MCF 10A (cell line): ENCODE data around the gene MYLK2. TPM values are rescaled to one million over a fixed set of nuclear protein-coding genes. Genes with fewer than 3 reads are reported as not detected.
A peak's percentile ranks its signal among the peaks of the same experiment; 100 is the strongest.

Experiments
- BruUV-seq: library from RNA; stranded (reverse); fragments of 400-500 nt; replicated peaks from 2 replicates; lab custom pipeline; 2021; lab: Mats Ljungman, UMichigan
- CTCF ChIA-PET: fragments of 300-600 bp; sonication (Branson Sonifier 250); formaldehyde crosslinking; extraction: SDS; loops from one replicate; lab custom pipeline; 2021; ENCODE audit warnings: antibody characterized with exemption, inconsistent platforms; lab: Yijun Ruan, JAX
- POLR2A ChIA-PET: fragments of 300-600, 350-650 bp; sonication (Branson Sonifier 250); formaldehyde crosslinking; extraction: SDS; loops from one replicate; lab custom pipeline; 2020; ENCODE audit warnings: antibody characterized with exemption, inconsistent platforms; lab: Yijun Ruan, JAX
- DNase-seq: peaks from one replicate; pipeline ENCODE4 v3.0.0-alpha.2; 2018; ENCODE audit not compliant: unreplicated experiment
- H3K27ac Mint-ChIP-seq: one replicate; pipeline ENCODE4 v1.8.0; 2022; ENCODE audit warnings: mild to moderate bottlenecking, low read depth, mixed read lengths; ENCODE audit not compliant: unreplicated experiment
- H3K27me3 Mint-ChIP-seq: one replicate; pipeline ENCODE4 v1.8.0; 2022; ENCODE audit warnings: mixed read lengths; ENCODE audit not compliant: insufficient read depth, unreplicated experiment
- H3K36me3 Mint-ChIP-seq: one replicate; pipeline ENCODE4 v1.8.0; 2022; ENCODE audit warnings: mild to moderate bottlenecking, moderate library complexity, mixed read lengths; ENCODE audit not compliant: insufficient read depth, unreplicated experiment
- H3K4me1 Mint-ChIP-seq: one replicate; pipeline ENCODE4 v1.8.0; 2022; ENCODE audit warnings: mixed read lengths; ENCODE audit not compliant: insufficient read depth, unreplicated experiment
- H3K4me3 Mint-ChIP-seq: one replicate; pipeline ENCODE4 v1.8.0; 2022; ENCODE audit warnings: mild to moderate bottlenecking, moderate library complexity, mixed read lengths; ENCODE audit not compliant: unreplicated experiment
- H3K9me3 Mint-ChIP-seq: one replicate; pipeline ENCODE4 v1.8.0; 2022; ENCODE audit warnings: mixed read lengths; ENCODE audit not compliant: unreplicated experiment
- CTCF ChIP-seq: fragments of 200-600 bp; IDR thresholded peaks from one replicate; pipeline ENCODE4 v1.8.0; 2022; ENCODE audit warnings: antibody characterized with exemption, mild to moderate bottlenecking; ENCODE audit not compliant: unreplicated experiment
- intact Hi-C: fragments of 100-400 bp; cut with micrococcal nuclease; formaldehyde crosslinking; loops from 2 replicates; pipeline ENCODE4 v1.14.1; 2022
- total RNA-seq: library from RNA; stranded (reverse); gene quantifications from 2 replicates; pipeline ENCODE4 v1.2.3, GENCODE V29; 2022

MYLK2 gene
- total RNA-seq, 1 experiment from 2014 or later, result 0.14 TPM

GRCh38 chr20:31820228-31820627 lies 1.1 kb downstream of the MYLK2 start:
- Mint-ChIP-seq H3K27me3 (no peaks in the 10 kb centered on the region), H3K4me1 (no peaks in the 10 kb centered on the region), H3K9me3 (no peaks in the 10 kb centered on the region), H3K4me3 (no peak overlapping the region), H3K36me3 (no peaks in the 10 kb centered on the region), H3K27ac (no peak overlapping the region)
- no peak for DNase-seq
- no peak for TF ChIP-seq CTCF
- intact Hi-C loops, result loop anchor here (5.0 kb wide), 1 partner anchor 387 kb away; the partner anchor contains the start of genes PLAGL2 and POFUT1
- ChIA-PET CTCF (interaction anchor here (1.5 to 7.3 kb wide), 2 partner anchors 32 to 210 kb away, joined by 3 to 45 read pairs; no protein-coding TSS in a partner anchor), POLR2A (no interaction called here)
- no TSS peak for BruUV-seq

GRCh38 chr20:31821427-31821826 lies 2.3 kb downstream of the MYLK2 start:
- H3K27ac Mint-ChIP-seq, result no peak overlapping the region
- intact Hi-C loops, result loop anchor here (5.0 kb wide), 1 partner anchor 386 kb away; the partner anchor contains the start of genes PLAGL2 and POFUT1
- CTCF ChIA-PET, result interaction anchor here (0.6 to 7.3 kb wide), 14 partner anchors 10 to 956 kb away, joined by 3 to 158 read pairs (median 5); no protein-coding TSS in a partner anchor

GRCh38 chr20:31822421-31823330 lies 3.5 kb downstream of the MYLK2 start:
- H3K4me3 Mint-ChIP-seq, result no peak overlapping the region
- H3K4me1 Mint-ChIP-seq, result no peaks in the 10 kb centered on the region
- intact Hi-C loops, result loop anchor here (1.0 to 5.0 kb wide), 5 partner anchors 24 to 385 kb away; partner anchors contain the start of genes PDRG1, PLAGL2 and POFUT1
- H3K27ac Mint-ChIP-seq, result no peak overlapping the region
- TF ChIP-seq CTCF, result peak; percentile 99
- ChIA-PET POLR2A (interaction anchor here (0.6 to 0.7 kb wide), 2 partner anchors 209 to 332 kb away, joined by 3 read pairs; no protein-coding TSS in a partner anchor), CTCF (interaction anchor here (0.6 to 7.3 kb wide), 90 partner anchors 8 to 1536 kb away, joined by 3 to 158 read pairs (median 4); partner anchors contain the start of genes FOXS1, PDRG1 and TM9SF4)
- H3K27me3 Mint-ChIP-seq, result no peaks in the 10 kb centered on the region
- H3K36me3 Mint-ChIP-seq, result no peaks in the 10 kb centered on the region
- no TSS peak for BruUV-seq
- no peaks in the 10 kb centered on the region for H3K9me3 Mint-ChIP-seq
- peak; percentile 70 for DNase-seq

More at GRCh38 chr20:31821427-31821826, 2.3 kb downstream of the MYLK2 start:
- POLR2A ChIA-PET, result interaction anchor here (0.7 kb wide), 1 partner anchor 622 kb away, joined by 4 read pairs; no protein-coding TSS in a partner anchor
- H3K4me3 Mint-ChIP-seq, result no peak overlapping the region
- H3K9me3 Mint-ChIP-seq, result no peaks in the 10 kb centered on the region
- no peak for TF ChIP-seq CTCF
- BruUV-seq, result no TSS peak
- H3K36me3 Mint-ChIP-seq, result no peaks in the 10 kb centered on the region
- H3K4me1 Mint-ChIP-seq, result no peaks in the 10 kb centered on the region
- no peak for DNase-seq
- no peaks in the 10 kb centered on the region for H3K27me3 Mint-ChIP-seq
